Type B pancreatic cell (in vitro differentiated cells): ENCODE data around the gene HOXC4. TPM values are rescaled to one million over a fixed set of nuclear protein-coding genes. Genes with fewer than 3 reads are reported as not detected.

Experiments
- DNase-seq: peaks from one replicate; pipeline ENCODE4 v3.0.0; 2021; ENCODE audit warnings: mixed read lengths; ENCODE audit not compliant: unreplicated experiment; ENCODE audit errors: extremely low spot score
- H3K27ac Mint-ChIP-seq: 2 replicates; pipeline ENCODE4 v1.8.0; 2021; ENCODE audit warnings: mild to moderate bottlenecking, mixed read lengths
- H3K27me3 Mint-ChIP-seq: 2 replicates; pipeline ENCODE4 v1.8.0; 2021; ENCODE audit warnings: mixed read lengths
- H3K36me3 Mint-ChIP-seq: 2 replicates; pipeline ENCODE4 v1.8.0; 2021; ENCODE audit warnings: mixed read lengths
- H3K4me1 Mint-ChIP-seq: one replicate; pipeline ENCODE4 v1.8.0; 2021; ENCODE audit warnings: mixed read lengths; ENCODE audit not compliant: unreplicated experiment
- H3K4me3 Mint-ChIP-seq: 2 replicates; pipeline ENCODE4 v1.8.0; 2021; ENCODE audit warnings: mild to moderate bottlenecking, mixed read lengths
- H3K9me3 Mint-ChIP-seq: 2 replicates; pipeline ENCODE4 v1.8.0; 2021; ENCODE audit warnings: mixed read lengths
- total RNA-seq: library from RNA; stranded (reverse); gene quantifications from 2 replicates; pipeline ENCODE4 v1.2.1, GENCODE V29; 2021; ENCODE audit warnings: low replicate concordance
- TF ChIP-seq, protein P1 (sequence below): fragments of 200-600 bp; sonication (generic); conservative IDR thresholded peaks from 2 replicates; pipeline ENCODE4 v1.5.0; 2021; ENCODE audit warnings: antibody characterized with exemption, mild to moderate bottlenecking

The HOXC4 gene
- total RNA-seq, 1 donor from 2014 or later: 47.9 TPM

- Mint-ChIP-seq H3K4me3 (peak overlapping the region; percentile 92), H3K27me3 (peaks cover 59% of the 10 kb centered on the region)
Observed at GRCh38 chr12:54045401-54045800, 8.2 kb upstream of the HOXC4 start.

DNA sequence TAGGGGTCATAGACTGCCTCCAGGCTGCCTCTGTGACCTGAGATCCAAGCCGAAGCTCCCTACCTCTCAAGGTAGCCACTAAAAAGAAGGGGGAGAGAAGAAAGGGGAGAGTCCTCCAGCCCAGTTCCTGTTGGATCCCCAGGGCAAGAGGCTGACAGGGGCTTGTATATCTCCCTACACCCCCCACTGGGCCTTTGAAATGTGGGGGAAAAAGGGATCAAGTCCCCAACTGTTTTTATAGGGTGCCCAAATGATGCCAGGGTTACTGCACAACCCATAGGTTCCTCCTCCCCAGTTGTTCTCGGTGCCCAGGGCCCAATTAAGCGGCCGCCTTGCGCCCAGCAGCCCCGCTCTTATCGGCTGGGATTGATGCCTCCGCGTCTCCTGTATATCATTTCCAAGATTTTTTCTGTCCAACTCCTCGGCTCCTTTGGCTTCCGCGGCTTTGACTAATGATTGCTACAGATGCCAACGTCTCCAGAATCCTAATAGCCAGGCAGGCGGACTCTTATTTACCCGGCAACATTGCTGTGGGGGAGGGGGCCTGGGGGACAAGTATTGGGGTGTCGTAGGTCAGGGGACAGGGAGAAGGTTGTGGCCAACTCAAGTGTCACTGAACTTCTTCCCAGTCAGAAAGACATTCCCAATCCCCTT lies 7.6 kb upstream of the HOXC4 start:
- Mint-ChIP-seq H3K36me3 (no peaks in the 10 kb centered on the region), H3K9me3 (no peaks in the 10 kb centered on the region), H3K4me3 (peak overlapping the region; percentile 92), H3K4me1 (peaks cover 75% of the 10 kb centered on the region), H3K27me3 (peaks cover 61% of the 10 kb centered on the region), H3K27ac (peak overlapping the region; percentile 81)
- TF ChIP-seq, protein P1, sequence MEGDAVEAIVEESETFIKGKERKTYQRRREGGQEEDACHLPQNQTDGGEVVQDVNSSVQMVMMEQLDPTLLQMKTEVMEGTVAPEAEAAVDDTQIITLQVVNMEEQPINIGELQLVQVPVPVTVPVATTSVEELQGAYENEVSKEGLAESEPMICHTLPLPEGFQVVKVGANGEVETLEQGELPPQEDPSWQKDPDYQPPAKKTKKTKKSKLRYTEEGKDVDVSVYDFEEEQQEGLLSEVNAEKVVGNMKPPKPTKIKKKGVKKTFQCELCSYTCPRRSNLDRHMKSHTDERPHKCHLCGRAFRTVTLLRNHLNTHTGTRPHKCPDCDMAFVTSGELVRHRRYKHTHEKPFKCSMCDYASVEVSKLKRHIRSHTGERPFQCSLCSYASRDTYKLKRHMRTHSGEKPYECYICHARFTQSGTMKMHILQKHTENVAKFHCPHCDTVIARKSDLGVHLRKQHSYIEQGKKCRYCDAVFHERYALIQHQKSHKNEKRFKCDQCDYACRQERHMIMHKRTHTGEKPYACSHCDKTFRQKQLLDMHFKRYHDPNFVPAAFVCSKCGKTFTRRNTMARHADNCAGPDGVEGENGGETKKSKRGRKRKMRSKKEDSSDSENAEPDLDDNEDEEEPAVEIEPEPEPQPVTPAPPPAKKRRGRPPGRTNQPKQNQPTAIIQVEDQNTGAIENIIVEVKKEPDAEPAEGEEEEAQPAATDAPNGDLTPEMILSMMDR: no peak
- no peak for DNase-seq

More at GRCh38 chr12:54045401-54045800, 8.2 kb upstream of the HOXC4 start:
- TF ChIP-seq, protein P1: no peak
- peaks cover 76% of the 10 kb centered on the region for H3K4me1 Mint-ChIP-seq
- H3K9me3 Mint-ChIP-seq: no peaks in the 10 kb centered on the region
- DNase-seq: no peak
- peak overlapping the region; percentile 81 for H3K27ac Mint-ChIP-seq
- H3K36me3 Mint-ChIP-seq: no peaks in the 10 kb centered on the region

GRCh38 chr12:54046809-54047159 lies 6.9 kb upstream of the HOXC4 start:
- TF ChIP-seq, protein P1: no peak

GRCh38 chr12:54047160-54047963 lies 6.3 kb upstream of the HOXC4 start:
- H3K27me3 Mint-ChIP-seq: peaks cover 72% of the 10 kb centered on the region
- H3K4me3 Mint-ChIP-seq: peak overlapping the region; percentile 92
- peak overlapping the region; percentile 90 for H3K27ac Mint-ChIP-seq
- peaks cover 83% of the 10 kb centered on the region for H3K4me1 Mint-ChIP-seq
- no peaks in the 10 kb centered on the region for H3K9me3 Mint-ChIP-seq
- TF ChIP-seq, protein P1: no peak
- H3K36me3 Mint-ChIP-seq: no peaks in the 10 kb centered on the region
- no peak for DNase-seq

More at GRCh38 chr12:54046809-54047159, 6.9 kb upstream of the HOXC4 start:
- Mint-ChIP-seq H3K4me3 (peak overlapping the region; percentile 92), H3K27ac (peak overlapping the region; percentile 90), H3K27me3 (peaks cover 69% of the 10 kb centered on the region), H3K9me3 (no peaks in the 10 kb centered on the region), H3K36me3 (no peaks in the 10 kb centered on the region), H3K4me1 (peaks cover 81% of the 10 kb centered on the region)
- no peak for DNase-seq

DNA sequence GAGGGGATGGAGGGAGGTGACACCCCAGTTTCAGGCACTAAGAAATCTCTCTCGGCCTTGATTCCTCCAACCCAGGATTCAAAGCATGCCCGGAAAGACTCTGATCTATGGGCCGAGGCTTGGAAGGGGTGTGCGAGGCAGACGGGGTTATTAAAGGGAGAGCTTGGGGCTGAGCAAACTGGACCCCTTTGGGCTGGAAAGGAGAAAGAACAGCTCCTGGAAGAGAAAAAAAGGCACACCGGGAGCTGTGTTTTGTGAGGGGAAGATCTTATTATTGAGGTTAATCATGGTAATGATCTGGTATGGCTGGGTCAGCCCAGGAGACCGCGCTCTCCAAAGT lies 5.7 kb upstream of the HOXC4 start:
- peak overlapping the region; percentile 92 for H3K4me3 Mint-ChIP-seq
- peak overlapping the region; percentile 90 for H3K27ac Mint-ChIP-seq
- peaks cover 77% of the 10 kb centered on the region for H3K4me1 Mint-ChIP-seq
- peaks cover 72% of the 10 kb centered on the region for H3K27me3 Mint-ChIP-seq
- no peaks in the 10 kb centered on the region for H3K36me3 Mint-ChIP-seq
- DNase-seq: no peak
- TF ChIP-seq, protein P1: no peak
- no peaks in the 10 kb centered on the region for H3K9me3 Mint-ChIP-seq
